Coronary artery (tissue), 2 donors: Measurements from ENCODE around the gene CRNKL1.
A peak's percentile ranks its signal among the peaks of the same experiment; 100 is the strongest.

Experiments used
- DNase-seq: peaks from one replicate; pipeline ENCODE4 v3.0.0-alpha.2; 2017; ENCODE audit warnings: low spot score
- H3K27ac ChIP-seq, 2 donors: fragments of 200-600 bp; sonication (generic); one replicate each; pipeline ENCODE4 v1.5.1; 2016 to 2019
- H3K4me3 ChIP-seq: fragments of 200-600 bp; sonication (generic); 2 replicates; pipeline ENCODE4 v1.5.1; 2016; ENCODE audit warnings: mild to moderate bottlenecking, moderate library complexity
- CTCF ChIP-seq: fragments of 200-600 bp; sonication (generic); IDR thresholded peaks from one replicate; pipeline ENCODE4 v1.5.1; 2019; ENCODE audit warnings: antibody characterized with exemption

CRNKL1 gene

GRCh38 chr20:20002101-20002998 is 49.9 kb downstream of the CRNKL1 start:
- Histone ChIP-seq H3K4me3 (no peak overlapping the region), H3K27ac (peak overlapping the region; percentile 69 to 76)
- TF ChIP-seq CTCF, result no peak
- no peak for DNase-seq

GRCh38 chr20:20000211-20000968 is 51.9 kb downstream of the CRNKL1 start:
- TF ChIP-seq CTCF, result no peak
- H3K27ac ChIP-seq, result peak overlapping the region in 1 of 2 donors; percentile 31
- no peak for DNase-seq
- H3K4me3 ChIP-seq, result no peak overlapping the region

GRCh38 chr20:19998990-19999705 is 53.1 kb downstream of the CRNKL1 start:
- peak overlapping the region in 1 of 2 donors; percentile 17 for H3K27ac ChIP-seq
- no peak for TF ChIP-seq CTCF
- no peak overlapping the region for H3K4me3 ChIP-seq
- DNase-seq, result no peak

DNA sequence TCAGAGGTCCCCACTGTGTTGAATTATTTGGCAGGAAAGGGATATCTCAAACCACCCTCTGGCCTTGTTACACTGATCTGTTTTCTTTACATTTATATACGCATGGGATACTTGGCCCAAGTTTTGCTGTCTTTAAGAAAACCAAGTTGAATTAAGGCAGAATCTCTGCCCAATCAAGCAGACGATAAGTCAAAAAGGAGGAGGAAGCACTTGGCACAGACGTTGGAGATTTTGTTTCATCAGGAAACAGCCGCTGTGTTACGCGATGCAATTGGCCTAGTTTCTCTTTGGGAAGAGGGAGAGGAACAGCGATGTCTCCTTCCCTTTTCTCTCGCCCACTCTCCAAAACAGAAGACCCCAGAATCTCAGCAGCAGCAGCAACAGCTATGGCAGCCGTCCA is 55.3 kb downstream of the CRNKL1 start:
- DNase-seq, result no peak
- Histone ChIP-seq H3K4me3 (no peak overlapping the region), H3K27ac (peak overlapping the region; percentile 27 to 74)
- TF ChIP-seq CTCF, result no peak

- Histone ChIP-seq H3K4me3 (no peak overlapping the region), H3K27ac (peak overlapping the region in 1 of 2 donors; percentile 74)
- TF ChIP-seq CTCF, result no peak
- DNase-seq, result no peak
Observed at GRCh38 chr20:19996222-19996621, 56.0 kb downstream of the CRNKL1 start.

GRCh38 chr20:19995220-19995863 is 56.9 kb downstream of the CRNKL1 start:
- no peak for DNase-seq
- H3K4me3 ChIP-seq, result no peak overlapping the region
- H3K27ac ChIP-seq, result no peak overlapping the region
- TF ChIP-seq CTCF, result no peak
